ENCODE measurements around the gene GNG12. TPM values are rescaled to one million over a fixed set of nuclear protein-coding genes. Genes with fewer than 3 reads are reported as not detected.

Gene GNG12
- total RNA-seq, 6 donors from 2014 or later, result 14.3 to 54.6 (median 45.1) TPM

DNA sequence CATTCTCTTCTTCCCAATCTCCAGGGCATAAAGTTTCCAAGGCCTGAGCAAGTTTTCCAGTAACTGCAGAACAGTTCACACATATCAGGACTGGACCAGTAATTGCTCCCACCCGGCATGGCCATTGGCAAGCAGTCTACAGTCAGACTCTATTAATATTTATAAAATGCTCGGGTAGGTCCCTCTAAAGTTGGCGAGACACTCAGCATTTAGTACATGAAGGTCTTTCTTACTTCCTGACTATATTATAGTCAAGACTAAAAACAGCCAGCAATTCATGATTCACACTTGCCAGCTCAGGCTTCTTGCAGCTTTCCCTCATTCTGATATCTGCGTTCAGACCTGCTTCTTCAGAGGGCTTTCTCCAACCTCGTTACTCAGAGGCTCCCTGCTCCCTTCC lies 122.8 kb downstream of the GNG12 start:
- WGBS, 2 donors, result 70 to 77% methylated on average over 4 to 5 of the region's 5 CpGs
- ATAC-seq (ENCODE audit: low FRiP score in 2 of 2) (no peak), DNase-seq (no peak)
- H3K4me1 ChIP-seq, result peaks cover 6 to 27% (median 11%) of the 10 kb centered on the region in 4 donors
- no peak overlapping the region for H3K27ac ChIP-seq
- no peak overlapping the region for H3K4me3 ChIP-seq
- no peaks in the 10 kb centered on the region for H3K27me3 ChIP-seq
- no peak for TF ChIP-seq POLR2AphosphoS5 (IDR thresholded peaks at IDR 0.05)
- TF ChIP-seq EP300 (IDR thresholded peaks at IDR 0.05), result no peak
- no peak for TF ChIP-seq CTCF (IDR thresholded peaks at IDR 0.05)
- no peak for TF ChIP-seq POLR2A (IDR thresholded peaks at IDR 0.05)
- H3K9me3 ChIP-seq, result no peaks in the 10 kb centered on the region
- H3K36me3 ChIP-seq, result peaks cover 0 to 16% (median 0%) of the 10 kb centered on the region in 4 donors

DNA sequence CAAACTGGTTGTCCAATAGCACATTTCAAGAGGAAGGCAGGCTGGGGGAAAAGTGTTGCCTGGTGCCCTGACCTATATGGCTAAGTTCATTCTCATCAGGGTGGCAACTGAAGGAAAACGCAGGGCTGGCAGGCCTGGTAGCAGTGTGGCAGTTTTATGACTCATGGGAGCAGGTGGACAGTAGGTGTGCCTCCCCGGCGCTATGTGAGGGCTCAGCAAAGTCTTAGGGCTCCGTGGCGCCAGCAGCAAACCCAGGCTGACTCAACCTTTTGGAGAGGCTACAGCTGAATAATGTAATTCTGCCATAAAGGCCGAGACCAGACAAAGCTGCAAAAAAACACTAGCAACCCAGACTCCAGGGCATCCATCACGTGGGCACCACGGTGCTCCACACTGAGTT lies 124.7 kb downstream of the GNG12 start:
- TF ChIP-seq CTCF (IDR thresholded peaks at IDR 0.05) (no peak), EP300 (IDR thresholded peaks at IDR 0.05) (no peak), POLR2A (IDR thresholded peaks at IDR 0.05) (no peak), POLR2AphosphoS5 (IDR thresholded peaks at IDR 0.05) (no peak)
- DNase-seq (no peak), ATAC-seq (ENCODE audit: low FRiP score in 2 of 2) (no peak)
- Histone ChIP-seq H3K27me3 (no peaks in the 10 kb centered on the region), H3K36me3 (peaks cover 0 to 34% (median 1%) of the 10 kb centered on the region in 4 donors), H3K4me3 (no peak overlapping the region), H3K27ac (no peak overlapping the region), H3K9me3 (no peaks in the 10 kb centered on the region), H3K4me1 (peaks cover under 1 to 21% (median 5%) of the 10 kb centered on the region in 4 donors)
- 94% methylated on average over 8 of the region's 8 CpGs; no CpG with 5 or more reads in 1 of the 2 donors for WGBS, 2 donors

GRCh38 chr1:67705735-67706453 lies 127.4 kb downstream of the GNG12 start:
- H3K27ac ChIP-seq, result no peak overlapping the region
- WGBS, 2 donors, result 68 to 76% methylated on average over 10 of the region's 10 CpGs
- TF ChIP-seq CTCF (IDR thresholded peaks at IDR 0.05) (no peak), POLR2AphosphoS5 (IDR thresholded peaks at IDR 0.05) (no peak), POLR2A (IDR thresholded peaks at IDR 0.05) (no peak), EP300 (IDR thresholded peaks at IDR 0.05) (no peak)
- H3K4me3 ChIP-seq, result no peak overlapping the region
- H3K27me3 ChIP-seq, result no peaks in the 10 kb centered on the region
- H3K36me3 ChIP-seq, result peaks cover 0 to 40% (median 1%) of the 10 kb centered on the region in 4 donors
- no peaks in the 10 kb centered on the region for H3K9me3 ChIP-seq
- DNase-seq (no peak), ATAC-seq (ENCODE audit: low FRiP score in 2 of 2) (no peak)
- H3K4me1 ChIP-seq, result peaks cover 0 to 6% (median 0%) of the 10 kb centered on the region in 4 donors

DNA sequence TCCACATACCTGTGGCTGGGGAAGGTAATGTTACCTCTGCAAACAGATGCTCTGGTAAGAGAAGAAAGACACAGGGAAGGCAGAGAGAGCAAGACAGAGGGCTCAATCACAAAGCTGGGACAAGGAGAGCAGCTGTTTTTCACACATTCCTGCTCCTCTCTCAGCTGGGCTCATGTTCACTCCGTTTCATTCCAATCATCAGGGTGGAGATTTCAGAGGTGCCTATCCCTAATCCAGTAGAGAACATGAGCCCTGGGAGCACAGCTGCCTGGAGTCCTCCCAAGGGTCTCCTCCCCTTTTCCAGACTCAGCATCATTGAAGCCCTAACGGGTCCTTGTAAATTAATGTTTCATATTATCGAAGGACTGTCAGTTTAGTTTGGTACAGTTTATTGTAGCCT lies 128.9 kb downstream of the GNG12 start:
- no peak for DNase-seq
- H3K4me3 ChIP-seq, result no peak overlapping the region
- H3K27ac ChIP-seq, result no peak overlapping the region
- no peaks in the 10 kb centered on the region for H3K27me3 ChIP-seq
- H3K4me1 ChIP-seq, result peaks cover 0 to 3% (median 0%) of the 10 kb centered on the region in 4 donors
- H3K9me3 ChIP-seq, result no peaks in the 10 kb centered on the region
- TF ChIP-seq POLR2A (IDR thresholded peaks at IDR 0.05) (no peak), POLR2AphosphoS5 (IDR thresholded peaks at IDR 0.05) (no peak), EP300 (IDR thresholded peaks at IDR 0.05) (no peak), CTCF (IDR thresholded peaks at IDR 0.05) (no peak)
- H3K36me3 ChIP-seq, result peaks cover 0 to 40% (median 1%) of the 10 kb centered on the region in 4 donors
- WGBS, 2 donors, result 94 to 95% methylated on average over 3 of the region's 3 CpGs
- no peak for ATAC-seq (ENCODE audit: low FRiP score in 2 of 2)

GRCh38 chr1:67701876-67702275 lies 131.4 kb downstream of the GNG12 start:
- ATAC-seq (ENCODE audit: low FRiP score in 2 of 2), result no peak
- H3K9me3 ChIP-seq, result no peaks in the 10 kb centered on the region
- no peak overlapping the region for H3K4me3 ChIP-seq
- H3K27ac ChIP-seq, result no peak overlapping the region
- no peaks in the 10 kb centered on the region for H3K4me1 ChIP-seq
- no peaks in the 10 kb centered on the region for H3K27me3 ChIP-seq
- 87 to 96% methylated on average over 2 of the region's 2 CpGs for WGBS, 2 donors
- TF ChIP-seq EP300 (IDR thresholded peaks at IDR 0.05), result no peak
- no peak for TF ChIP-seq POLR2AphosphoS5 (IDR thresholded peaks at IDR 0.05)
- no peak for TF ChIP-seq POLR2A (IDR thresholded peaks at IDR 0.05)
- no peak for TF ChIP-seq CTCF (IDR thresholded peaks at IDR 0.05)
- no peak for DNase-seq
- peaks cover 0 to 35% (median 1%) of the 10 kb centered on the region in 4 donors for H3K36me3 ChIP-seq

Data from upper lobe of left lung (tissue), 6 donors.